Mesendoderm (in vitro differentiated cells): Measurements from ENCODE around the gene FAM168A.

ENCODE experiments used
- DNase-seq: peaks from one replicate; pipeline ENCODE4 v3.0.0; 2013
- H2AK5ac ChIP-seq: 2 replicates; pipeline ENCODE4 v1.6.1; 2013; ENCODE audit warnings: low read length, inconsistent platforms
- H2BK120ac ChIP-seq: 2 replicates; pipeline ENCODE4 v1.6.1; 2013; ENCODE audit warnings: low read depth, mild to moderate bottlenecking, low read length, moderate library complexity, mixed read lengths
- H2BK15ac ChIP-seq: replicated peaks from 2 replicates; pipeline ENCODE4 v1.6.1; 2013; ENCODE audit warnings: low read depth, mild to moderate bottlenecking, moderate library complexity
- H2BK5ac ChIP-seq: 2 replicates; pipeline ENCODE4 v1.6.1; 2013; ENCODE audit warnings: low read length, inconsistent platforms
- H3K18ac ChIP-seq: 2 replicates; pipeline ENCODE4 v1.6.1; 2013; ENCODE audit warnings: mild to moderate bottlenecking, low read length, mixed read lengths
- H3K23ac ChIP-seq: one replicate; pipeline ENCODE4 v1.6.1; 2013; ENCODE audit warnings: low read length
- H3K27ac ChIP-seq: 2 replicates; pipeline ENCODE4 v1.5.1; 2013; ENCODE audit warnings: low read depth, mild to moderate bottlenecking, inconsistent platforms, low read length, moderate library complexity
- H3K27me3 ChIP-seq: 2 replicates; pipeline ENCODE4 v1.6.1; 2013; ENCODE audit warnings: low read length, control low read depth, mild to moderate bottlenecking, inconsistent platforms; ENCODE audit not compliant: insufficient read depth, poor library complexity
- H3K36me3 ChIP-seq: 2 replicates; pipeline ENCODE4 v1.6.1; 2013; ENCODE audit warnings: low read length, inconsistent platforms; ENCODE audit not compliant: control insufficient read depth, insufficient read depth
- H3K4ac ChIP-seq: one replicate; pipeline ENCODE4 v1.6.1; 2013; ENCODE audit warnings: low read depth, mild to moderate bottlenecking, low read length, moderate library complexity
- H3K4me1 ChIP-seq: 2 replicates; pipeline ENCODE4 v1.6.1; 2013; ENCODE audit warnings: low read depth, low read length, inconsistent platforms; ENCODE audit not compliant: control insufficient read depth
- H3K4me2 ChIP-seq: 2 replicates; pipeline ENCODE4 v1.6.1; 2013; ENCODE audit warnings: low read length
- H3K4me3 ChIP-seq: 2 replicates; pipeline ENCODE4 v1.5.1; 2013; ENCODE audit warnings: mild to moderate bottlenecking, low read length
- H3K56ac ChIP-seq: one replicate; pipeline ENCODE4 v1.6.1; 2013; ENCODE audit warnings: low read length
- H3K79me1 ChIP-seq: 2 replicates; pipeline ENCODE4 v1.6.1; 2013; ENCODE audit warnings: low read length, inconsistent platforms
- H3K79me2 ChIP-seq: 2 replicates; pipeline ENCODE4 v1.6.1; 2013; ENCODE audit warnings: mild to moderate bottlenecking, low read length; ENCODE audit not compliant: control insufficient read depth, insufficient read depth
- H3K9ac ChIP-seq: 2 replicates; pipeline ENCODE4 v1.6.1; 2013; ENCODE audit warnings: low read length, inconsistent platforms
- H4K5ac ChIP-seq: one replicate; pipeline ENCODE4 v1.6.1; 2013; ENCODE audit warnings: low read length
- H4K8ac ChIP-seq: one replicate; pipeline ENCODE4 v1.6.1; 2013; ENCODE audit warnings: low read depth, mild to moderate bottlenecking, control low read depth, low read length, moderate library complexity
- WGBS: extraction: QIAGEN DNeasy Blood & Tissue Kit; methylation state at CpG from one replicate; pipeline ENCODE4 v1.1.7; 2013; ENCODE audit warnings: low lambda C conversion rate, missing lambda C conversion rate; ENCODE audit not compliant: insufficient coverage; ENCODE audit errors: extremely low coverage; 5-methylcytosine and 5-hydroxymethylcytosine counted together

Gene FAM168A

GRCh38 chr11:73365352-73366264, 232.3 kb downstream of the FAM168A start:
- WGBS, result no CpG with 5 or more reads among the region's 24 CpGs
- Histone ChIP-seq H3K36me3 (no peaks in the 10 kb centered on the region), H4K8ac (no peak overlapping the region), H4K5ac (no peak overlapping the region), H2BK120ac (no peak overlapping the region), H3K27me3 (no peaks in the 10 kb centered on the region), H3K79me1 (no peaks in the 10 kb centered on the region), H3K4me1 (no peaks in the 10 kb centered on the region), H3K4me3 (no peak overlapping the region), H3K9ac (no peak overlapping the region), H3K23ac (no peak overlapping the region), H2BK5ac (no peak overlapping the region), H3K18ac (no peak overlapping the region), H3K27ac (no peak overlapping the region), H3K56ac (no peak overlapping the region), H2AK5ac (no peak overlapping the region), H3K4ac (no peak overlapping the region), H3K79me2 (no peaks in the 10 kb centered on the region), H3K4me2 (no peak overlapping the region), H2BK15ac (no peak overlapping the region)
- DNase-seq, result no peak

GRCh38 chr11:73363147-73363546, 234.8 kb downstream of the FAM168A start:
- Histone ChIP-seq H3K9ac (no peak overlapping the region), H3K27me3 (no peaks in the 10 kb centered on the region), H3K4me3 (no peak overlapping the region), H2BK120ac (no peak overlapping the region), H2BK5ac (no peak overlapping the region), H3K4me1 (no peaks in the 10 kb centered on the region), H2AK5ac (no peak overlapping the region), H4K5ac (no peak overlapping the region), H3K56ac (no peak overlapping the region), H2BK15ac (no peak overlapping the region), H3K4me2 (no peak overlapping the region), H3K27ac (no peak overlapping the region), H3K23ac (no peak overlapping the region), H3K79me2 (no peaks in the 10 kb centered on the region), H3K4ac (no peak overlapping the region), H3K36me3 (no peaks in the 10 kb centered on the region), H3K79me1 (no peaks in the 10 kb centered on the region), H3K18ac (no peak overlapping the region), H4K8ac (no peak overlapping the region)
- DNase-seq, result no peak
- no CpG with 5 or more reads among the region's 9 CpGs for WGBS

GRCh38 chr11:73361953-73362776, 235.7 kb downstream of the FAM168A start:
- no peak overlapping the region for H4K8ac ChIP-seq
- no peak overlapping the region for H2BK15ac ChIP-seq
- no peak overlapping the region for H4K5ac ChIP-seq
- H3K27ac ChIP-seq, result no peak overlapping the region
- whole genome bisulfite sequencing, result no CpG with 5 or more reads among the region's 70 CpGs
- H3K4me3 ChIP-seq, result no peak overlapping the region
- H3K27me3 ChIP-seq, result no peaks in the 10 kb centered on the region
- H3K79me2 ChIP-seq, result no peaks in the 10 kb centered on the region
- no peaks in the 10 kb centered on the region for H3K36me3 ChIP-seq
- H3K18ac ChIP-seq, result no peak overlapping the region
- H2BK120ac ChIP-seq, result no peak overlapping the region
- no peak overlapping the region for H2AK5ac ChIP-seq
- peak overlapping the region; percentile 56 for H3K9ac ChIP-seq
- peak; percentile 92 for DNase-seq
- H3K4ac ChIP-seq, result no peak overlapping the region
- no peaks in the 10 kb centered on the region for H3K4me1 ChIP-seq
- no peaks in the 10 kb centered on the region for H3K79me1 ChIP-seq
- peak overlapping the region; percentile 69 for H3K4me2 ChIP-seq
- H3K23ac ChIP-seq, result no peak overlapping the region
- H3K56ac ChIP-seq, result peak overlapping the region; percentile 79
- no peak overlapping the region for H2BK5ac ChIP-seq

GRCh38 chr11:73360743-73361369, 237.1 kb downstream of the FAM168A start:
- no CpG with 5 or more reads among the region's 8 CpGs for WGBS
- H4K8ac ChIP-seq, result no peak overlapping the region
- H3K36me3 ChIP-seq, result no peaks in the 10 kb centered on the region

GRCh38 chr11:73359930-73360742, 237.8 kb downstream of the FAM168A start:
- Histone ChIP-seq H3K36me3 (no peaks in the 10 kb centered on the region), H3K4ac (no peak overlapping the region), H3K23ac (no peak overlapping the region), H2BK5ac (no peak overlapping the region), H3K18ac (no peak overlapping the region), H2BK15ac (no peak overlapping the region), H3K56ac (no peak overlapping the region), H2AK5ac (no peak overlapping the region), H4K8ac (no peak overlapping the region), H3K79me2 (no peaks in the 10 kb centered on the region), H3K9ac (no peak overlapping the region), H3K79me1 (no peaks in the 10 kb centered on the region), H3K4me2 (no peak overlapping the region), H3K4me1 (no peaks in the 10 kb centered on the region), H2BK120ac (no peak overlapping the region), H4K5ac (no peak overlapping the region), H3K27me3 (no peaks in the 10 kb centered on the region), H3K4me3 (no peak overlapping the region), H3K27ac (no peak overlapping the region)
- peak; percentile 75 for DNase-seq
- no CpG with 5 or more reads among the region's 19 CpGs for WGBS

More at GRCh38 chr11:73360743-73361369, 237.1 kb downstream of the FAM168A start:
- H3K4ac ChIP-seq, result no peak overlapping the region
- no peak overlapping the region for H3K56ac ChIP-seq
- no peak overlapping the region for H3K4me2 ChIP-seq
- no peak overlapping the region for H3K4me3 ChIP-seq
- no peaks in the 10 kb centered on the region for H3K79me1 ChIP-seq
- H3K18ac ChIP-seq, result no peak overlapping the region
- DNase-seq, result no peak
- no peak overlapping the region for H2AK5ac ChIP-seq
- H4K5ac ChIP-seq, result no peak overlapping the region
- H2BK15ac ChIP-seq, result no peak overlapping the region
- no peak overlapping the region for H2BK120ac ChIP-seq
- H2BK5ac ChIP-seq, result no peak overlapping the region
- no peak overlapping the region for H3K27ac ChIP-seq
- H3K79me2 ChIP-seq, result no peaks in the 10 kb centered on the region
- no peak overlapping the region for H3K9ac ChIP-seq
- H3K4me1 ChIP-seq, result no peaks in the 10 kb centered on the region
- H3K27me3 ChIP-seq, result no peaks in the 10 kb centered on the region
- H3K23ac ChIP-seq, result no peak overlapping the region
